Esophagus muscularis mucosa (tissue), 3 donors: ENCODE measurements around the gene AGXT2.

Experiments
- POLR2A ChIP-seq: fragments of 450-650 bp; IDR thresholded peaks from one replicate; pipeline ENCODE4 v1.6.1; 2017; ENCODE audit warnings: antibody characterized with exemption, moderate library complexity, mild to moderate bottlenecking, low read depth
- POLR2AphosphoS5 ChIP-seq, 2 donors: sonication (generic); formaldehyde crosslinking; IDR thresholded peaks; one replicate each; pipeline ENCODE4 v1.6.1; 2017; ENCODE audit warnings: antibody characterized with exemption in 2 of 2
- TF ChIP-seq, protein P1 (sequence below), 3 experiments: fragments of 200-600 bp in 2 of 3; fragments of 450-650 bp in 1 of 3; sonication (generic) in 2 of 3; IDR thresholded peaks; one replicate each; pipeline ENCODE4 v1.5.1; 2017 to 2019; ENCODE audit warnings: antibody characterized with exemption in 3 of 3, mild to moderate bottlenecking in 2 of 3, moderate library complexity in 1 of 3

DNA sequence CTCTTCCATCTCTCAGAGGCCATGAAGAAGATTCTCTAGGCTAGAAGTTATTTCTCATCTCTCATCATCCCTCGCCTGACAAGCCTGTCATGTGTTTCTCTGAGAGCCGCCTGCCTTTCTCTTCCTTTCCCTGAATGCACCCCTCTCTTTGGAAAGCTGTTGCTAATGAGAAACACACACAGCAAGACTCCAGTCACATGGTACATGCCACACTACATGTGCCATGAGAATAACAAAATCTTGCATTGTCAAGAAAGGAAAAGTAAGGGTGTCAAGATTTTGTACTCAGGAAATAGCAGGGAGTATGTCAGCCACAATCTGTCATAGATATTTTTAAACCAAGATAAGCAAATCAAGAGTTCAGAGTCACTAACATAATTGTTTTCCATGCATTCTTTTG is 8.9 kb downstream of the AGXT2 start:
- TF ChIP-seq POLR2A (no peak), POLR2AphosphoS5 (IDR thresholded peaks at IDR 0.05) (no peak)
- TF ChIP-seq, protein P1, sequence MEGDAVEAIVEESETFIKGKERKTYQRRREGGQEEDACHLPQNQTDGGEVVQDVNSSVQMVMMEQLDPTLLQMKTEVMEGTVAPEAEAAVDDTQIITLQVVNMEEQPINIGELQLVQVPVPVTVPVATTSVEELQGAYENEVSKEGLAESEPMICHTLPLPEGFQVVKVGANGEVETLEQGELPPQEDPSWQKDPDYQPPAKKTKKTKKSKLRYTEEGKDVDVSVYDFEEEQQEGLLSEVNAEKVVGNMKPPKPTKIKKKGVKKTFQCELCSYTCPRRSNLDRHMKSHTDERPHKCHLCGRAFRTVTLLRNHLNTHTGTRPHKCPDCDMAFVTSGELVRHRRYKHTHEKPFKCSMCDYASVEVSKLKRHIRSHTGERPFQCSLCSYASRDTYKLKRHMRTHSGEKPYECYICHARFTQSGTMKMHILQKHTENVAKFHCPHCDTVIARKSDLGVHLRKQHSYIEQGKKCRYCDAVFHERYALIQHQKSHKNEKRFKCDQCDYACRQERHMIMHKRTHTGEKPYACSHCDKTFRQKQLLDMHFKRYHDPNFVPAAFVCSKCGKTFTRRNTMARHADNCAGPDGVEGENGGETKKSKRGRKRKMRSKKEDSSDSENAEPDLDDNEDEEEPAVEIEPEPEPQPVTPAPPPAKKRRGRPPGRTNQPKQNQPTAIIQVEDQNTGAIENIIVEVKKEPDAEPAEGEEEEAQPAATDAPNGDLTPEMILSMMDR (IDR thresholded peaks at IDR 0.05) = no peak
